ENCODE measurements around the gene UMODL1. TPM values are rescaled to one million over a fixed set of nuclear protein-coding genes. Genes with fewer than 3 reads are reported as not detected.
A peak's percentile ranks its signal among the peaks of the same experiment; 100 is the strongest.

The UMODL1 gene
- total and polyA plus RNA-seq, 4 donors: 0.10 to 0.28 (median 0.14) TPM; not detected in 1

- peaks cover 0 to 11% (median 2%) of the 10 kb centered on the region in 3 donors for H3K27me3 ChIP-seq (ENCODE audit: control insufficient read depth in 3 of 3, insufficient read depth in 3 of 3, low read length in 2 of 3)
- no peak for TF ChIP-seq CTCF (IDR thresholded peaks at IDR 0.05; ENCODE audit: control extremely low read depth, extremely low read depth)
These were observed 53.9 kb downstream of the UMODL1 start for GRCh38 chr21:42124826-42125570.

GRCh38 chr21:42125571-42126544 is 54.7 kb downstream of the UMODL1 start:
- 50 to 51% methylated on average over 29 of the region's 29 CpGs for WGBS, 2 donors
- H3K27ac ChIP-seq (ENCODE audit: low read depth in 1 of 2, low read length in 1 of 2): no peak overlapping the region
- TF ChIP-seq CTCF (IDR thresholded peaks at IDR 0.05; ENCODE audit: control extremely low read depth, extremely low read depth): no peak
- H3K4me1 ChIP-seq (ENCODE audit: control insufficient read depth in 5 of 5, insufficient read depth in 5 of 5, low read length in 5 of 5): peaks cover 0 to 37% (median 0%) of the 10 kb centered on the region in 5 donors
- H3K9ac ChIP-seq (ENCODE audit: insufficient read depth in 1 of 2, low read length in 2 of 2): no peak overlapping the region
- DNase-seq (peak; percentile 39 to 75 (median 59)), ATAC-seq (ENCODE audit: insufficient read depth, low FRiP score) (peak; percentile 27)
- no peaks in the 10 kb centered on the region for H3K36me3 ChIP-seq (ENCODE audit: control insufficient read depth in 4 of 4, insufficient read depth in 4 of 4, low read length in 4 of 4)
- no peak overlapping the region for H3K4me3 ChIP-seq
- H3K27me3 ChIP-seq (ENCODE audit: control insufficient read depth in 3 of 3, insufficient read depth in 3 of 3, low read length in 2 of 3): peaks cover 0 to 11% (median 2%) of the 10 kb centered on the region in 3 donors
- H3K9me3 ChIP-seq (ENCODE audit: control insufficient read depth in 4 of 4, insufficient read depth in 3 of 4, low read length in 3 of 4): peaks cover 0 to 3% (median 0%) of the 10 kb centered on the region in 4 donors

More at GRCh38 chr21:42124826-42125570, 53.9 kb downstream of the UMODL1 start:
- ATAC-seq (ENCODE audit: insufficient read depth, low FRiP score) (no peak), DNase-seq (no peak)
- Histone ChIP-seq H3K9ac (ENCODE audit: insufficient read depth in 1 of 2, low read length in 2 of 2) (no peak overlapping the region), H3K36me3 (ENCODE audit: control insufficient read depth in 4 of 4, insufficient read depth in 4 of 4, low read length in 4 of 4) (no peaks in the 10 kb centered on the region), H3K4me3 (no peak overlapping the region), H3K27ac (ENCODE audit: low read depth in 1 of 2, low read length in 1 of 2) (no peak overlapping the region), H3K9me3 (ENCODE audit: control insufficient read depth in 4 of 4, insufficient read depth in 3 of 4, low read length in 3 of 4) (peaks cover 0 to 3% (median 0%) of the 10 kb centered on the region in 4 donors), H3K4me1 (ENCODE audit: control insufficient read depth in 5 of 5, insufficient read depth in 5 of 5, low read length in 5 of 5) (peaks cover 0 to 40% (median 0%) of the 10 kb centered on the region in 5 donors)
- WGBS, 2 donors: 70 to 78% methylated on average over 19 of the region's 19 CpGs

GRCh38 chr21:42127164-42128150 is 56.3 kb downstream of the UMODL1 start:
- H3K27me3 ChIP-seq (ENCODE audit: control insufficient read depth in 3 of 3, insufficient read depth in 3 of 3, low read length in 2 of 3): peaks cover 0 to 2% (median 0%) of the 10 kb centered on the region in 3 donors
- H3K4me3 ChIP-seq: no peak overlapping the region
- H3K9ac ChIP-seq (ENCODE audit: insufficient read depth in 1 of 2, low read length in 2 of 2): no peak overlapping the region
- DNase-seq (no peak), ATAC-seq (ENCODE audit: insufficient read depth, low FRiP score) (no peak)
- peaks cover 0 to 3% (median 0%) of the 10 kb centered on the region in 4 donors for H3K9me3 ChIP-seq (ENCODE audit: control insufficient read depth in 4 of 4, insufficient read depth in 3 of 4, low read length in 3 of 4)
- TF ChIP-seq CTCF (IDR thresholded peaks at IDR 0.05; ENCODE audit: control extremely low read depth, extremely low read depth): no peak
- H3K27ac ChIP-seq (ENCODE audit: low read depth in 1 of 2, low read length in 1 of 2): no peak overlapping the region
- H3K36me3 ChIP-seq (ENCODE audit: control insufficient read depth in 4 of 4, insufficient read depth in 4 of 4, low read length in 4 of 4): no peaks in the 10 kb centered on the region
- WGBS, 2 donors: 82 to 86% methylated on average over 36 of the region's 36 CpGs
- H3K4me1 ChIP-seq (ENCODE audit: control insufficient read depth in 5 of 5, insufficient read depth in 5 of 5, low read length in 5 of 5): peaks cover 0 to 24% (median 0%) of the 10 kb centered on the region in 5 donors

All from lung (tissue), 12 donors.